HG02943 (cell line): Measurements from ENCODE around the gene DLG5.
"Not testable (repeated sequence)": the region's sequence is repeated elsewhere in the genome, so short reads cannot be mapped to it uniquely, and the experiment has no call there.

Source experiments
- ATAC-seq: cut with Tn5 transposase; IDR thresholded peaks from one replicate; pipeline ENCODE4 v1.9.1; 2021; ENCODE audit warnings: mild to moderate bottlenecking, low read depth, moderate library complexity; ENCODE audit not compliant: unreplicated experiment

The DLG5 gene

GRCh38 chr10:77773631-77774426 lies 152.7 kb downstream of the DLG5 start:
- ATAC-seq = no peak

DNA sequence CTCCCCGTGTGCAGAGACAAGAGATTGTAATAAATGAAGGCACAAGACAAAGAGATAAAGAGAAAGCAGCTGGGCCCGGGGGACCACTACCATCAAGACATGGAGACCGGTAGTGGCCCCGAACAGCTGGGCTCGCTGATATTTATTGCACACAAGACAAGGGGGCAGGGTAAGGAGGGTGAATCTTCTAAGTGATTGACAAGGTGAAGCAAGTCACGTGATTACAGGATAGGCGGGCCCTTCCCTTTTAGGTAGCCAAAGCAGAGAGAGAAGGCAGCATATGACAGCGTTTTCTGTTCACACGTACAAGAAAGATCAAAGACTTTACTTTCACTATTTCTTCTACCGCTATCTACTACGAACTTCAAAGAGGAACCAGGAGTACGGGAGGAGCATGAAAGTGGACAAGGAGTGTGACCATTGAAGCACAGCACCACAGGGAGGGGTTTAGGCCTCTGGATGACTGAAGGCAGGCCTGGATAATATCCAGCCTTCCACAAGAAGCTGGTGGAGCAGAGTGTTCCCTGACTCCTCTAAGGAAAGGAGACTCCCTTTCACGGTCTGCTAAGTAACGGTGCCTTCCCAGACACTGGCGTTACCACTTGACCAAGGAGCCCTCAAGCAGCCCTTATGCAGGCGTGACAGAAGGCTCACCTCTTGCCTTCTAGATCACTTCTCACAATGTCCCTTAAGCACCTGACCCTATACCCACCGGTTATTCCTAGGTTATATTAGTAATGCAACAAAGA lies 153.5 kb downstream of the DLG5 start:
- not testable (repeated sequence) for ATAC-seq

DNA sequence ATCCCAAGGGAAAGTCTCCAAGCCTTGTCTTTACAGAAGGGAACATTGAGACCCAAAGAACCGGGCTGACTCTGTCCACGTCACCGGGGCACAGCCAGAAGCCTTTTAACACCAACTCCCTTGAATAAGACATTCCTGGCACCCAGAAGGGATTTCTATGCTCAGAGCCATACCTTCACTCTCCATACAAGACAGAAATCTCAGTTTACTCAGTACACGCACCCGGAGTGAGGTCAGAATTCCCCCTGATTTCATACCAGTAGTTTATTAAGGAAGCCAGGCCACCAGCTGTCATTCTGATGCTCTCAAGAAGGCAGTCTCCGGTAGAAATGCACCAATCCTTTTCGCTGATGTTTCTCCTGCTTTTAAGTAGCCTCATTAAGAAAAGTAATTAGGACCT lies 154.7 kb downstream of the DLG5 start:
- no peak for ATAC-seq

DNA sequence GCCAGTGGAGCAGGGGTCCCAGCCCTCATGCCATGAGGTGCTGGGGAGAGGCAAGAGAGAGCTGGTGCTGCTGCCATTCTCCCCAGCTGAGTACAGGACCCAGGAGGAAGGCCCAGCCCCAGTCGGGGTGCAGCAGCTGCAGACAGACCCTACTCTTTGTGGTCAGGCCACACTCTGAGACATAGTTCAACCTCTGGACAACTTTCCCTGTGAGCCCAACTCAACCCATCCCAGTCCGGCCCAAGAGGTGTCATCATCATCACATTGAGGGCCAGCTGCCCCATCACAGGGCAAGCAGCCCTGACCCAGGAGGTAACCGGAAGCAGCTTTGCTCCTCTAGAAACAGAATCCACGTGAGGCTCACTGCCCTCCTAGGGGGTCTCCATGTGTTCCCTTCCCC lies 155.1 kb downstream of the DLG5 start:
- no peak for ATAC-seq

GRCh38 chr10:77770868-77771175 lies 155.7 kb downstream of the DLG5 start:
- ATAC-seq = no peak

DNA sequence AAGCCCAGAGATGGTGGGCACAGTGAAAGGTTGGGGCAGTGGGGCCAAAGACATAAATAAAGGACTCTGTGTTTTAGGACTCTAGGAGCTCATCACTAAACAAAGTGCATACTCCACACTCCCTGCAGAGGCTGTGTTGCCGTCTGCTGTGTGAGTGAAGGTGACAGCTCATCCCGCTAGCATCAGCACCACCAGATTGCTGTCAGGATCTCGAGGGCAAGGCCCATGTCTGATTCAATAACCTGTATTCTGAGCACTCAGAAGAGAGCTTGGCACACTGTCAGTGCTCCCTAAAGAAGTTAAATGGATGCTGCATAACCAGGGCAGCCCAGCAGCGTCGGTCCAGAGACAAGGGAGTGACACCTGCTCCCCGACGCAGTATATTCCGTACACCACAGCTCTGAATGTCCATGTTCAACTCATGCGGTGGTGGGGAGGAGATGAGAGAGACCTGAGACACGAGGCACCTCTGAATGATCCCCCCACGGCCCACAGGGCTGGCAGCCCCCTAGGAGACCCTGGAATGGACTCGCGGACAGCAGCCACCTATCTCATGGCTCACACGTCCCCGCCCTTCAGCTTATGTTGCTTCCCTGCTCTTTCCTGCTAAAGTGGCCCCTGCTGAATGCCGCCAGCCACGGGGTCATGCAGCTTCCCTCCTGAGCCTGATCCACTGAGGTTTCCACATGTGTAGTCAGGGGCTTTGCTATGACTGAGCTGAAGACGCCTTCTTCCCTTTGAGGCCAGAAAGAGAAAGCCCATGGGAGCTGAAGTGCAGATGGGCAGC lies 156.3 kb downstream of the DLG5 start:
- ATAC-seq = no peak

GRCh38 chr10:77768039-77768438 lies 158.5 kb downstream of the DLG5 start:
- no peak for ATAC-seq

- ATAC-seq = no peak
Measured at GRCh38 chr10:77763453-77764430, 162.8 kb downstream of the DLG5 start.

DNA sequence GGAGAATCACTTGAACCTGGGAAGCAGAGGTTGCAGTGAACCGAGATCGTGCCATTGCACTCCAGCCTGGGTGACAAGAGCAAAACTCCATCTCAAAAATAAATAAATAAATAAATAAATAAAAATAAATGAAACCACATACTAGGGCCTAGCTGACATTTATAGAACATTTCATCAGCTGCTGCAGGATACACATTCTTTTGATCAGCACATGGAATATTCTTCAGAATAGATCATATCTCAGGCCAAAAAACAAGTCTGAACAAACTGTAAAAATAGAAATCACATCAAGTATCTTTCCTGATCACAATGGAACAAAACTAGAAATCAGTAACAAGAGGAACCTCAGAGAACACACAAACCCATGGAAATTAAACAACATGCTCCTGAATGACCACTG lies 168.1 kb downstream of the DLG5 start:
- not testable (repeated sequence) for ATAC-seq

GRCh38 chr10:77756319-77757232 lies 170.0 kb downstream of the DLG5 start:
- no peak for ATAC-seq

- no peak for ATAC-seq
Measured at GRCh38 chr10:77746047-77746707, 180.4 kb downstream of the DLG5 start.

GRCh38 chr10:77744245-77744644 lies 182.3 kb downstream of the DLG5 start:
- ATAC-seq = no peak

DNA sequence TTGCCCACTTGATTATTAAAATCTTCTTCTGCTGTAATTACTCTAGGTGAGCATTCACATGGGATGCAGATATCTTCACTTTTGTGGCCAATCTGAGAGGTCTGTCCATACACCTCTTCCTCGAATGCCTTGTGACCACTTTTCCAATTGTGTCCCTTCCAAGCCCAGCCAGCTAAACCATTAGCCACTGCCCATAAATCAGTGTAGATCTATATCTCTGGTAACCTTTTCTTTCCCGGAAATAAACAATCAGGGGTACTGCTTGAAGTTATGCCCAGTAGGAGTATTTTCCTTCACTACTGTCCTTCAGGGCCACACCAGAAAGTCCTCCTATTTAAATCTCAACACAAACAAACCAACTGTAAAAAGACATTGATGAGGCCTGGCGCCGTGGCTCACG lies 184.4 kb downstream of the DLG5 start:
- no peak for ATAC-seq

GRCh38 chr10:77741746-77742145 lies 184.8 kb downstream of the DLG5 start:
- ATAC-seq = no peak
